HepG2 (cell line): Measurements from ENCODE around the gene CDC42BPG. TPM values are rescaled to one million over a fixed set of nuclear protein-coding genes. Genes with fewer than 3 reads are reported as not detected.

Source experiments
- ATRX ChIP-seq: sonication (generic); formaldehyde crosslinking; IDR thresholded peaks from 2 replicates; pipeline ENCODE4 v1.4.0; 2020; ENCODE audit warnings: missing genetic modification reagents, borderline replicate concordance
- ETV6 ChIP-seq: sonication (generic); formaldehyde crosslinking; conservative IDR thresholded peaks from 2 replicates; pipeline ENCODE4 v1.4.0; 2020; ENCODE audit warnings: missing genetic modification reagents
- HIVEP1 ChIP-seq: sonication (generic); formaldehyde crosslinking; IDR thresholded peaks from 2 replicates; pipeline ENCODE4 v1.4.0; 2020; ENCODE audit warnings: mild to moderate bottlenecking, missing genetic modification reagents
- HNRNPLL ChIP-seq: fragments of 200-400 bp; formaldehyde crosslinking; IDR thresholded peaks from 2 replicates; pipeline ENCODE4 v1.6.1; 2017; ENCODE audit warnings: mild to moderate bottlenecking, low read depth, low read length; ENCODE audit not compliant: poor library complexity, severe bottlenecking
- LCORL ChIP-seq, 2 experiments: fragments of 450-650 bp in 1 of 2; sonication (generic) in 1 of 2; formaldehyde crosslinking in 1 of 2; IDR thresholded peaks; 2 replicates each; pipeline versions ENCODE4 v1.5.0 to v1.6.1; 2017 to 2020; ENCODE audit warnings: antibody characterized with exemption in 1 of 2, missing genetic modification reagents in 1 of 2
- MIER3 ChIP-seq: IDR thresholded peaks from 2 replicates; pipeline ENCODE4 v1.6.1; 2016; ENCODE audit warnings: missing compliant biosample characterization, borderline replicate concordance
- POGZ ChIP-seq: sonication (generic); formaldehyde crosslinking; IDR thresholded peaks from 2 replicates; pipeline ENCODE4 v1.4.0; 2020; ENCODE audit warnings: mild to moderate bottlenecking, missing genetic modification reagents
- TAF1 ChIP-seq: sonication (generic); formaldehyde crosslinking; IDR thresholded peaks from 2 replicates; pipeline ENCODE4 v1.4.0; 2020; ENCODE audit warnings: missing genetic modification reagents
- TCF7 ChIP-seq: sonication (generic); IDR thresholded peaks from 2 replicates; pipeline ENCODE4 v1.6.1; 2016; ENCODE audit warnings: antibody characterized with exemption, low read depth
- ZFP82 ChIP-seq: sonication (generic); formaldehyde crosslinking; IDR thresholded peaks from 2 replicates; pipeline ENCODE4 v1.5.1; 2020; ENCODE audit warnings: mild to moderate bottlenecking, missing genetic modification reagents, borderline replicate concordance
- ZNF124 ChIP-seq: sonication (generic); formaldehyde crosslinking; IDR thresholded peaks from 2 replicates; pipeline ENCODE4 v1.4.0; 2020; ENCODE audit warnings: missing genetic modification reagents
- ZNF329 ChIP-seq: sonication (generic); formaldehyde crosslinking; IDR thresholded peaks from 2 replicates; pipeline ENCODE4 v1.9.0; 2021; ENCODE audit warnings: low read depth, mild to moderate bottlenecking, missing genetic modification reagents
- ZNF441 ChIP-seq: sonication (generic); formaldehyde crosslinking; IDR thresholded peaks from 2 replicates; pipeline ENCODE4 v1.7.0; 2021; ENCODE audit warnings: missing genetic modification reagents, borderline replicate concordance
- ZNF670 ChIP-seq: sonication (generic); formaldehyde crosslinking; IDR thresholded peaks from 2 replicates; pipeline ENCODE4 v1.8.0; 2022; ENCODE audit warnings: mild to moderate bottlenecking, missing genetic modification reagents, borderline replicate concordance
- polyA plus RNA-seq, 8 experiments: library from polyadenylated mRNA; depleted of rRNA in 3 of 8; stranded (reverse) in 7 of 8; unstranded in 1 of 8; fragments of >200 nt; fragmentation: Illumina TruSeq in 4 of 8; extraction: Trizol in 4 of 8; gene quantifications; 2 replicates each; pipeline versions ENCODE4 v1.2.1 to v1.2.3, GENCODE V29; 2011 to 2016; ENCODE audit warnings: low read depth in 4 of 8, missing spikeins in 1 of 8, mixed read lengths in 1 of 8; ENCODE audit not compliant: insufficient read depth in 1 of 8
- total RNA-seq, 5 experiments: library from RNA; depleted of rRNA; stranded (reverse); fragments of >200 nt; fragmentation: Illumina TruSeq; extraction: Trizol; gene quantifications; 2 replicates each; pipeline ENCODE4 v1.2.3, GENCODE V29; 2016; ENCODE audit warnings: low read depth in 1 of 5
- TF ChIP-seq, protein P1 (sequence below): sonication (generic); formaldehyde crosslinking; IDR thresholded peaks from 2 replicates; pipeline ENCODE4 v1.4.0; 2020; ENCODE audit warnings: missing genetic modification reagents
- TF ChIP-seq, protein P2 (sequence below): sonication (generic); formaldehyde crosslinking; IDR thresholded peaks from 2 replicates; pipeline ENCODE4 v1.5.0; 2020; ENCODE audit warnings: mild to moderate bottlenecking, missing genetic modification reagents
- TF ChIP-seq, protein P3 (sequence below): sonication (generic); formaldehyde crosslinking; IDR thresholded peaks from 2 replicates; pipeline ENCODE4 v1.5.1; 2020; ENCODE audit warnings: missing genetic modification reagents, mild to moderate bottlenecking, borderline replicate concordance
- TF ChIP-seq, protein P4 (sequence below): sonication (generic); formaldehyde crosslinking; IDR thresholded peaks from 2 replicates; pipeline ENCODE4 v1.5.0; 2020; ENCODE audit warnings: mild to moderate bottlenecking, missing genetic modification reagents, moderate library complexity

Gene CDC42BPG
- total and polyA plus RNA-seq, 2 of the 13 experiments (the other 11 are each of a cell fraction or from before 2014, with no cell fraction given), result 0.55 to 1.4 TPM

DNA sequence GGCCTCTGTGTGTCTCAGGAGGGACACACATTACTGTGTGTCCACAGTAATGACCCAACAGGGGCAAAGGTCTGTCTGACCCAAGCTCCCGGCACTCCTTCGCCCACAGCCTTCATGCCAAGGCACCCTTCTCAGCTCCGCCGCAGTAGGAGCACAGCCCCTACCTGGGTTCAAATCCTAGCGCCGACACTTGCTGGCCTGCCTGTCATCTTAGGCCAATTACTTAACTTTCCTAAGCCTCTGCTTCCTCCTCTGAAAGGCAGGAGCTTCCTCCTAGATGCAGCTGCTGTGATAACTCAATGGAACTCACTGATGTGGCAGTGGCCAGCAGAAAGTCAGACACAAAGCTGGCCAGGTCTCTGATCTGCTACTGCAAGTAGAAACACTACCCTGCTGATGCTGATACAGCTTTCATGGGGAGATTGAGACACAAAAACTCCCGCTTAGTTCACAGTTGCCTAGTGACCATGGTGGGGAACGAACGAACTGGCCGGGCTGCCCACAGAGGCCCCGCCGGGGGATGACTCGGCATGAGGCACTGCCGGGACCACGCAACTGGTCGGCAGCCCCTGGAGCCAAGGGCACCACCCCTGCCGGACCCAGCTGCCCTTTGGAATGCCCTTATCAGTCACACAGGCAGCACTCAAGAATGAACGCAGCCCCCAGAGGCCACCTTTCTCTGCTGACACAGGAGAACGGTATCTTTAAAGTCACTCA is 25.9 kb upstream of the CDC42BPG start (continued):
- TF ChIP-seq, protein P1, sequence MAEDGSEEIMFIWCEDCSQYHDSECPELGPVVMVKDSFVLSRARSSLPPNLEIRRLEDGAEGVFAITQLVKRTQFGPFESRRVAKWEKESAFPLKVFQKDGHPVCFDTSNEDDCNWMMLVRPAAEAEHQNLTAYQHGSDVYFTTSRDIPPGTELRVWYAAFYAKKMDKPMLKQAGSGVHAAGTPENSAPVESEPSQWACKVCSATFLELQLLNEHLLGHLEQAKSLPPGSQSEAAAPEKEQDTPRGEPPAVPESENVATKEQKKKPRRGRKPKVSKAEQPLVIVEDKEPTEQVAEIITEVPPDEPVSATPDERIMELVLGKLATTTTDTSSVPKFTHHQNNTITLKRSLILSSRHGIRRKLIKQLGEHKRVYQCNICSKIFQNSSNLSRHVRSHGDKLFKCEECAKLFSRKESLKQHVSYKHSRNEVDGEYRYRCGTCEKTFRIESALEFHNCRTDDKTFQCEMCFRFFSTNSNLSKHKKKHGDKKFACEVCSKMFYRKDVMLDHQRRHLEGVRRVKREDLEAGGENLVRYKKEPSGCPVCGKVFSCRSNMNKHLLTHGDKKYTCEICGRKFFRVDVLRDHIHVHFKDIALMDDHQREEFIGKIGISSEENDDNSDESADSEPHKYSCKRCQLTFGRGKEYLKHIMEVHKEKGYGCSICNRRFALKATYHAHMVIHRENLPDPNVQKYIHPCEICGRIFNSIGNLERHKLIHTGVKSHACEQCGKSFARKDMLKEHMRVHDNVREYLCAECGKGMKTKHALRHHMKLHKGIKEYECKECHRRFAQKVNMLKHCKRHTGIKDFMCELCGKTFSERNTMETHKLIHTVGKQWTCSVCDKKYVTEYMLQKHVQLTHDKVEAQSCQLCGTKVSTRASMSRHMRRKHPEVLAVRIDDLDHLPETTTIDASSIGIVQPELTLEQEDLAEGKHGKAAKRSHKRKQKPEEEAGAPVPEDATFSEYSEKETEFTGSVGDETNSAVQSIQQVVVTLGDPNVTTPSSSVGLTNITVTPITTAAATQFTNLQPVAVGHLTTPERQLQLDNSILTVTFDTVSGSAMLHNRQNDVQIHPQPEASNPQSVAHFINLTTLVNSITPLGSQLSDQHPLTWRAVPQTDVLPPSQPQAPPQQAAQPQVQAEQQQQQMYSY (CRISPR knock-in tag), result no peak
- no peak for TF ChIP-seq MIER3 (CRISPR knock-in tag)
- TF ChIP-seq ZNF670 (CRISPR knock-in tag), result no peak
- TF ChIP-seq ZNF329 (CRISPR knock-in tag), result no peak
- no peak for TF ChIP-seq ATRX (CRISPR knock-in tag)
- peak; percentile 33; the same call in 1 of the 2 replicates for TF ChIP-seq TCF7
- no peak for TF ChIP-seq TAF1 (CRISPR knock-in tag)
- TF ChIP-seq ZNF441 (CRISPR knock-in tag), result no peak
- no peak for TF ChIP-seq ZFP82 (CRISPR knock-in tag)
- TF ChIP-seq HNRNPLL, result peak; percentile 48
- no peak; the same call in 1 of the 2 replicates for TF ChIP-seq ETV6 (CRISPR knock-in tag)
- TF ChIP-seq, protein P2, sequence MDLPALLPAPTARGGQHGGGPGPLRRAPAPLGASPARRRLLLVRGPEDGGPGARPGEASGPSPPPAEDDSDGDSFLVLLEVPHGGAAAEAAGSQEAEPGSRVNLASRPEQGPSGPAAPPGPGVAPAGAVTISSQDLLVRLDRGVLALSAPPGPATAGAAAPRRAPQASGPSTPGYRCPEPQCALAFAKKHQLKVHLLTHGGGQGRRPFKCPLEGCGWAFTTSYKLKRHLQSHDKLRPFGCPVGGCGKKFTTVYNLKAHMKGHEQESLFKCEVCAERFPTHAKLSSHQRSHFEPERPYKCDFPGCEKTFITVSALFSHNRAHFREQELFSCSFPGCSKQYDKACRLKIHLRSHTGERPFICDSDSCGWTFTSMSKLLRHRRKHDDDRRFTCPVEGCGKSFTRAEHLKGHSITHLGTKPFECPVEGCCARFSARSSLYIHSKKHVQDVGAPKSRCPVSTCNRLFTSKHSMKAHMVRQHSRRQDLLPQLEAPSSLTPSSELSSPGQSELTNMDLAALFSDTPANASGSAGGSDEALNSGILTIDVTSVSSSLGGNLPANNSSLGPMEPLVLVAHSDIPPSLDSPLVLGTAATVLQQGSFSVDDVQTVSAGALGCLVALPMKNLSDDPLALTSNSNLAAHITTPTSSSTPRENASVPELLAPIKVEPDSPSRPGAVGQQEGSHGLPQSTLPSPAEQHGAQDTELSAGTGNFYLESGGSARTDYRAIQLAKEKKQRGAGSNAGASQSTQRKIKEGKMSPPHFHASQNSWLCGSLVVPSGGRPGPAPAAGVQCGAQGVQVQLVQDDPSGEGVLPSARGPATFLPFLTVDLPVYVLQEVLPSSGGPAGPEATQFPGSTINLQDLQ (CRISPR knock-in tag), result no peak
- TF ChIP-seq ZNF124 (CRISPR knock-in tag), result no peak
- 0 out of 2 replicates have a peak, but pooled peaks have one; percentile 47 for TF ChIP-seq HIVEP1 (CRISPR knock-in tag)
- no peak for TF ChIP-seq POGZ (CRISPR knock-in tag)
- TF ChIP-seq LCORL (IDR thresholded peaks at IDR 0.05), result no peak
- peak; percentile 44; the same call in 1 of the 2 replicates for TF ChIP-seq LCORL (CRISPR knock-in tag; IDR thresholded peaks at IDR 0.05)
- TF ChIP-seq, protein P3, sequence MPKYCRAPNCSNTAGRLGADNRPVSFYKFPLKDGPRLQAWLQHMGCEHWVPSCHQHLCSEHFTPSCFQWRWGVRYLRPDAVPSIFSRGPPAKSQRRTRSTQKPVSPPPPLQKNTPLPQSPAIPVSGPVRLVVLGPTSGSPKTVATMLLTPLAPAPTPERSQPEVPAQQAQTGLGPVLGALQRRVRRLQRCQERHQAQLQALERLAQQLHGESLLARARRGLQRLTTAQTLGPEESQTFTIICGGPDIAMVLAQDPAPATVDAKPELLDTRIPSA (CRISPR knock-in tag), result no peak
- TF ChIP-seq, protein P4, sequence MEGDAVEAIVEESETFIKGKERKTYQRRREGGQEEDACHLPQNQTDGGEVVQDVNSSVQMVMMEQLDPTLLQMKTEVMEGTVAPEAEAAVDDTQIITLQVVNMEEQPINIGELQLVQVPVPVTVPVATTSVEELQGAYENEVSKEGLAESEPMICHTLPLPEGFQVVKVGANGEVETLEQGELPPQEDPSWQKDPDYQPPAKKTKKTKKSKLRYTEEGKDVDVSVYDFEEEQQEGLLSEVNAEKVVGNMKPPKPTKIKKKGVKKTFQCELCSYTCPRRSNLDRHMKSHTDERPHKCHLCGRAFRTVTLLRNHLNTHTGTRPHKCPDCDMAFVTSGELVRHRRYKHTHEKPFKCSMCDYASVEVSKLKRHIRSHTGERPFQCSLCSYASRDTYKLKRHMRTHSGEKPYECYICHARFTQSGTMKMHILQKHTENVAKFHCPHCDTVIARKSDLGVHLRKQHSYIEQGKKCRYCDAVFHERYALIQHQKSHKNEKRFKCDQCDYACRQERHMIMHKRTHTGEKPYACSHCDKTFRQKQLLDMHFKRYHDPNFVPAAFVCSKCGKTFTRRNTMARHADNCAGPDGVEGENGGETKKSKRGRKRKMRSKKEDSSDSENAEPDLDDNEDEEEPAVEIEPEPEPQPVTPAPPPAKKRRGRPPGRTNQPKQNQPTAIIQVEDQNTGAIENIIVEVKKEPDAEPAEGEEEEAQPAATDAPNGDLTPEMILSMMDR (CRISPR knock-in tag), result peak; percentile 36
